ENCODE data around the gene STK4. TPM values are rescaled to one million over a fixed set of nuclear protein-coding genes. Genes with fewer than 3 reads are reported as not detected.

STK4 gene
- total and polyA plus RNA-seq, 2 of the 8 experiments (the other 6 are each of a cell fraction or from before 2014, with no cell fraction given), result 12.0 to 34.3 TPM

DNA sequence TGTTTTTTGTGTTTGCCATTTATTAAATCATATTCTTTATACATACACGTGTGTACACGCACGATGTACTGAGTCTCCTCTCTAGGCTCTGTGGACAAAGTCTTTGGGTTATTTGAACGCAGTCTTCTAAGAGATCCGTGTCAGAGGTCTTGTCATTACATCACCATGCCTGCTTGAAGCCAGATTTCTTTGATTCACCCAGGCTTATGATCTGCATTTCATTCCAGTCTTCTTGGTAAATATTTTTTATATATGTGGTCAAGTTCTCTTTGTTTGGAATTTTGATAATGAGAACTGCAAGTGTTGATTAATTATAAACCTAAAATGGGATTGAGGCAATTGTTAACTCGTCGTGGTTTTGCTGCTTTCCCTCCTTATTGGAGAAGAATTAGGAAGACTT is 100.1 kb downstream of the STK4 start:
- WGBS, 2 experiments (ENCODE audit: extremely low coverage in 1 of 2, insufficient coverage in 1 of 2, insufficient read length in 1 of 2, insufficient replicate concordance in 2 of 2, low coverage in 1 of 2, low lambda C conversion rate in 2 of 2, missing lambda C conversion rate in 1 of 2), result 94% methylated on average over 7 of the region's 7 CpGs; no CpG with 5 or more reads in 1 of the 2 experiments
- Histone ChIP-seq H2AK5ac (ENCODE audit: low read depth, low read length) (no peak overlapping the region), H3K4me2 (ENCODE audit: insufficient read depth in 1 of 2, low read depth in 2 of 2, low read length in 2 of 2) (no peak overlapping the region), H3K23ac (ENCODE audit: insufficient read length) (no peak overlapping the region), H3K79me2 (ENCODE audit: control insufficient read depth in 1 of 2, insufficient read depth in 2 of 2, low read length in 2 of 2) (peaks cover 0 to 3% of the 10 kb centered on the region in 2 experiments; a peak in 1 of 4 replicates), H3K9ac (replicated peaks in 1 of 4; ENCODE audit: extremely low read depth in 1 of 4, low read depth in 3 of 4, low read length in 3 of 4) (no peak overlapping the region), H3K27me3 (replicated peaks in 1 of 4; ENCODE audit: control insufficient read depth in 3 of 4, extremely low read depth in 1 of 4, insufficient read depth in 3 of 4, low read length in 3 of 4) (no peaks in the 10 kb centered on the region), H3K79me1 (ENCODE audit: low read depth, low read length) (no peaks in the 10 kb centered on the region), H2BK15ac (ENCODE audit: low read length) (no peak overlapping the region), H3K4me3 (ENCODE audit: extremely low read depth in 1 of 4, insufficient read depth in 2 of 4, low read depth in 3 of 4, low read length in 4 of 4) (no peak overlapping the region), H4K8ac (ENCODE audit: extremely low read depth, insufficient read depth, low read length) (no peak overlapping the region), H4K5ac (ENCODE audit: insufficient read length, low read depth, low read length) (no peak overlapping the region), H4K91ac (replicated peaks; ENCODE audit: insufficient read length, low read length) (no peak overlapping the region), H3K4ac (replicated peaks; ENCODE audit: insufficient read length, low read depth, low read length) (no peak overlapping the region), H2BK5ac (ENCODE audit: low read depth, low read length) (no peak overlapping the region), H3K23me2 (ENCODE audit: low read depth, low read length) (no peaks in the 10 kb centered on the region), H4K20me1 (replicated peaks in 1 of 2; ENCODE audit: control insufficient read depth in 1 of 2, insufficient read depth in 2 of 2, low read length in 2 of 2) (no peaks in the 10 kb centered on the region), H3K9me3 (ENCODE audit: insufficient read depth in 2 of 2, low read depth in 1 of 2, low read length in 1 of 2) (no peaks in the 10 kb centered on the region; a peak in 1 of 4 replicates), H2AFZ (ENCODE audit: low read length) (no peak overlapping the region), H2BK12ac (ENCODE audit: low read depth, low read length) (no peak overlapping the region), H3K36me3 (ENCODE audit: control insufficient read depth in 2 of 4, insufficient read depth in 4 of 4, low read length in 3 of 4) (no peaks in the 10 kb centered on the region), H3K27ac (ENCODE audit: low read depth, low read length) (no peak overlapping the region), H3K4me1 (replicated peaks in 1 of 4; ENCODE audit: control insufficient read depth in 3 of 4, insufficient read depth in 4 of 4, low read length in 3 of 4) (peaks cover 0 to 2% (median 0%) of the 10 kb centered on the region in 4 experiments; a peak in 1 of 7 replicates), H3K56ac (replicated peaks; ENCODE audit: insufficient read length, low read depth, low read length) (no peak overlapping the region), H2BK20ac (ENCODE audit: low read length) (no peak overlapping the region), H3K18ac (ENCODE audit: extremely low read depth, low read length) (no peak overlapping the region), H2BK120ac (replicated peaks; ENCODE audit: low read depth, low read length) (no peak overlapping the region), H3K14ac (ENCODE audit: insufficient read length) (no peak overlapping the region)
- POLR2A ChIA-PET (ENCODE audit: partially characterized antibody), result no interaction called here
- CTCF ChIA-PET (ENCODE audit: partially characterized antibody), result interaction anchor here (1.4 to 2.2 kb wide), 3 partner anchors 22 to 72 kb away, joined by 4 to 11 read pairs (median 5); no protein-coding TSS in a partner anchor
- FAIRE-seq (no peak), DNase-seq (ENCODE audit: low read depth in 1 of 2, low spot score in 2 of 2) (no peak)
- TF ChIP-seq HDAC2 (IDR thresholded peaks at IDR 0.05; ENCODE audit: borderline replicate concordance in 1 of 2, low read depth in 2 of 2, low read length in 2 of 2), result no peak
- TF ChIP-seq TBP (IDR thresholded peaks at IDR 0.05; ENCODE audit: low read depth, low read length), result no peak
- no peak for TF ChIP-seq POLR2A (IDR thresholded peaks at IDR 0.05; ENCODE audit: control extremely low read depth in 1 of 2, low read depth in 2 of 2, low read length in 2 of 2)
- TF ChIP-seq SUZ12 (IDR thresholded peaks at IDR 0.05; ENCODE audit: low read length), result no peak

Measured in H1 (cell line).